HepG2 (cell line): ENCODE measurements around the gene TAF6. TPM values are rescaled to one million over a fixed set of nuclear protein-coding genes. Genes with fewer than 3 reads are reported as not detected.

Experiments used
- CCDC6 ChIP-seq: sonication (generic); formaldehyde crosslinking; IDR thresholded peaks from 2 replicates; pipeline ENCODE4 v1.8.1; 2022; ENCODE audit warnings: mild to moderate bottlenecking, missing genetic modification reagents, moderate library complexity
- DNMT1 ChIP-seq: sonication (generic); formaldehyde crosslinking; IDR thresholded peaks from 2 replicates; pipeline ENCODE4 v1.5.1; 2020; ENCODE audit warnings: mild to moderate bottlenecking, missing genetic modification reagents
- HNF4A ChIP-seq: sonication (generic); formaldehyde crosslinking; IDR thresholded peaks from 2 replicates; pipeline ENCODE4 v1.4.0; 2020; ENCODE audit warnings: missing genetic modification reagents
- JUND ChIP-seq: sonication (generic); formaldehyde crosslinking; IDR thresholded peaks from 2 replicates; pipeline ENCODE4 v1.8.0; 2022; ENCODE audit warnings: mild to moderate bottlenecking, missing genetic modification reagents
- LCORL ChIP-seq, 2 experiments: fragments of 450-650 bp in 1 of 2; sonication (generic) in 1 of 2; formaldehyde crosslinking in 1 of 2; IDR thresholded peaks; 2 replicates each; pipeline versions ENCODE4 v1.5.0 to v1.6.1; 2017 to 2020; ENCODE audit warnings: antibody characterized with exemption in 1 of 2, missing genetic modification reagents in 1 of 2
- MED13 ChIP-seq: sonication (generic); formaldehyde crosslinking; IDR thresholded peaks from 2 replicates; pipeline ENCODE4 v1.5.0; 2020; ENCODE audit warnings: missing genetic modification reagents
- PHB2 ChIP-seq: fragments of 450-650 bp; IDR thresholded peaks from 2 replicates; pipeline ENCODE4 v1.6.1; 2018; ENCODE audit not compliant: partially characterized antibody
- PHF20 ChIP-seq: sonication (generic); formaldehyde crosslinking; IDR thresholded peaks from 2 replicates; pipeline ENCODE4 v1.5.0; 2020; ENCODE audit warnings: mild to moderate bottlenecking, missing genetic modification reagents
- SRSF9 ChIP-seq: fragments of 200-400 bp; formaldehyde crosslinking; IDR thresholded peaks from 2 replicates; pipeline ENCODE4 v1.6.1; 2018; ENCODE audit warnings: borderline replicate concordance, mild to moderate bottlenecking, low read depth, low read length; ENCODE audit not compliant: insufficient read depth, poor library complexity, severe bottlenecking
- STAG1 ChIP-seq: sonication (generic); formaldehyde crosslinking; IDR thresholded peaks from 2 replicates; pipeline ENCODE4 v1.4.0; 2020; ENCODE audit warnings: missing genetic modification reagents
- TEAD2 ChIP-seq: sonication (generic); formaldehyde crosslinking; IDR thresholded peaks from 2 replicates; pipeline ENCODE4 v1.9.0; 2021; ENCODE audit warnings: missing genetic modification reagents
- TEAD3 ChIP-seq: optimal IDR thresholded peaks from 2 replicates; pipeline ENCODE3; 2016; ENCODE audit warnings: borderline replicate concordance
- ZBTB7A ChIP-seq: sonication (generic); formaldehyde crosslinking; IDR thresholded peaks from 2 replicates; pipeline ENCODE4 v1.8.0; 2022; ENCODE audit warnings: mild to moderate bottlenecking, missing genetic modification reagents
- ZFP41 ChIP-seq: sonication (generic); formaldehyde crosslinking; IDR thresholded peaks from 2 replicates; pipeline ENCODE4 v1.4.0; 2020; ENCODE audit warnings: mild to moderate bottlenecking, missing genetic modification reagents, borderline replicate concordance
- ZMYM3 ChIP-seq: sonication (generic); formaldehyde crosslinking; IDR thresholded peaks from 2 replicates; pipeline ENCODE4 v1.5.1; 2020; ENCODE audit warnings: mild to moderate bottlenecking, missing genetic modification reagents
- ZNF274 ChIP-seq: sonication (generic); formaldehyde crosslinking; IDR thresholded peaks from 2 replicates; pipeline ENCODE4 v1.5.1; 2020; ENCODE audit warnings: mild to moderate bottlenecking, missing genetic modification reagents
- ZNF496 ChIP-seq: sonication (generic); formaldehyde crosslinking; IDR thresholded peaks from 2 replicates; pipeline ENCODE4 v1.8.1; 2023; ENCODE audit warnings: mild to moderate bottlenecking, moderate library complexity, missing genetic modification reagents; ENCODE audit not compliant: insufficient replicate concordance
- ZNF557 ChIP-seq: sonication (generic); formaldehyde crosslinking; IDR thresholded peaks from 2 replicates; pipeline ENCODE4 v1.4.0; 2020; ENCODE audit warnings: missing genetic modification reagents
- ZNF780A ChIP-seq: sonication (generic); formaldehyde crosslinking; IDR thresholded peaks from 2 replicates; pipeline ENCODE4 v1.8.0; 2022; ENCODE audit warnings: mild to moderate bottlenecking, missing genetic modification reagents, moderate library complexity
- ZNF816 ChIP-seq: sonication (generic); formaldehyde crosslinking; IDR thresholded peaks from 2 replicates; pipeline ENCODE4 v1.8.0; 2022; ENCODE audit warnings: missing genetic modification reagents, mild to moderate bottlenecking, borderline replicate concordance
- ZNF83 ChIP-seq: sonication (generic); formaldehyde crosslinking; IDR thresholded peaks from 2 replicates; pipeline ENCODE4 v1.4.0; 2020; ENCODE audit warnings: missing genetic modification reagents, mild to moderate bottlenecking, borderline replicate concordance
- polyA plus RNA-seq, 8 experiments: library from polyadenylated mRNA; depleted of rRNA in 3 of 8; stranded (reverse) in 7 of 8; unstranded in 1 of 8; fragments of >200 nt; fragmentation: Illumina TruSeq in 4 of 8; extraction: Trizol in 4 of 8; gene quantifications; 2 replicates each; pipeline versions ENCODE4 v1.2.1 to v1.2.3, GENCODE V29; 2011 to 2016; ENCODE audit warnings: low read depth in 4 of 8, missing spikeins in 1 of 8, mixed read lengths in 1 of 8; ENCODE audit not compliant: insufficient read depth in 1 of 8
- total RNA-seq, 5 experiments: library from RNA; depleted of rRNA; stranded (reverse); fragments of >200 nt; fragmentation: Illumina TruSeq; extraction: Trizol; gene quantifications; 2 replicates each; pipeline ENCODE4 v1.2.3, GENCODE V29; 2016; ENCODE audit warnings: low read depth in 1 of 5
- TF ChIP-seq, protein P1 (sequence below): sonication (generic); formaldehyde crosslinking; IDR thresholded peaks from 2 replicates; pipeline ENCODE4 v1.5.0; 2020; ENCODE audit warnings: missing genetic modification reagents
- TF ChIP-seq, protein P2 (sequence below): IDR thresholded peaks from 2 replicates; pipeline ENCODE4 v1.6.1; 2012; ENCODE audit warnings: low read depth, low read length, improper control_type of control experiment
- TF ChIP-seq, protein P3 (sequence below): sonication (generic); formaldehyde crosslinking; IDR thresholded peaks from 2 replicates; pipeline ENCODE4 v1.5.1; 2020; ENCODE audit warnings: missing genetic modification reagents, mild to moderate bottlenecking, borderline replicate concordance
- TF ChIP-seq, protein P4 (sequence below): sonication (generic); formaldehyde crosslinking; IDR thresholded peaks from 2 replicates; pipeline ENCODE4 v1.4.0; 2020; ENCODE audit warnings: missing genetic modification reagents

TAF6 gene
- total and polyA plus RNA-seq, 2 of the 13 experiments (the other 11 are each of a cell fraction or from before 2014, with no cell fraction given): 12.9 to 18.8 TPM

DNA sequence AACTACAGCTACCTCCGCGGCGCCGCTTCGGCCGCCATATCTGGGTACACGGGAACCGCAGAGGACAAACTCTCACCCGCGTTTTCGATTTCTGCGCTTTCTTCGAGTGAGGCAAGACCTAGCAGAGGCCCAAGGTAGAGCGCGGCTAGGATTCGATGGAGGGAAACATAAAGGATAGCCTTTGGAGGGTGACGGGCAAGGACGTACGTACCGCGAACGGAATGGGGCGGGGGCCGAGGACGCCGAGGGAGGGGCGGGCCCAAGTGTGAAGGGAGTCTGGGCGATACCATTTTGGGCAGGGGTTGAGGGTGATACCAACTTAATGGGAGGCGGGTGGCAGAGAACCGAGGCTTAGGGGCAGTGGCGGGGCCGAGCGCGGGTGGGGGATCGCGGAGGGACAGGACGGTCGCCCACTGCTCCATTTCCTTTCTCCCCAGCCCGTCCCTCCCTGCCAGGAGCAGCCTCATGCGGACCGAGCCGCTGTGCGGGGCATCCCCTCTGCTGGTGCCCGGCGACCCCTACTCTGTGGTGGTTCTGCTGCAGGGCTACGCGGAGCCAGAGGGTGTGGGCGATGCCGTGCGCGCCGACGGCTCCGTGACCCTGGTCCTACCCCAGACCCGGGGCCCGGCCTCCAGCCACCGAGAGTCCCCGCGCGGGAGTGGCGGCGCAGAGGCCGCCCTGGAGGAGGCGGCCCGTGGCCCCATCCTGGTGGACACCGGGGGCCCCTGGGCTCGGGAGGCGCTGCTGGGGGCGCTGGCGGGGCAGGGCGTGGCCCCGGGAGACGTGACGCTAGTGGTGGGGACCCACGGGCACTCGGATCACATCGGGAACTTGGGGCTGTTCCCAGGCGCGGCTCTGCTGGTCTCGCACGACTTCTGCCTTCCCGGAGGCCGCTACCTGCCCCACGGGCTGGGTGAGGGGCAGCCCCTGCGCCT lies 8.0 kb upstream of the TAF6 start, which contains the start of gene MBLAC1 (continued):
- TF ChIP-seq, protein P1, sequence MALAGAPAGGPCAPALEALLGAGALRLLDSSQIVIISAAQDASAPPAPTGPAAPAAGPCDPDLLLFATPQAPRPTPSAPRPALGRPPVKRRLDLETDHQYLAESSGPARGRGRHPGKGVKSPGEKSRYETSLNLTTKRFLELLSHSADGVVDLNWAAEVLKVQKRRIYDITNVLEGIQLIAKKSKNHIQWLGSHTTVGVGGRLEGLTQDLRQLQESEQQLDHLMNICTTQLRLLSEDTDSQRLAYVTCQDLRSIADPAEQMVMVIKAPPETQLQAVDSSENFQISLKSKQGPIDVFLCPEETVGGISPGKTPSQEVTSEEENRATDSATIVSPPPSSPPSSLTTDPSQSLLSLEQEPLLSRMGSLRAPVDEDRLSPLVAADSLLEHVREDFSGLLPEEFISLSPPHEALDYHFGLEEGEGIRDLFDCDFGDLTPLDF: peak; percentile 52; the same call in 1 of the 2 replicates
- no peak for TF ChIP-seq ZMYM3 (CRISPR knock-in tag)
- TF ChIP-seq, protein P2, sequence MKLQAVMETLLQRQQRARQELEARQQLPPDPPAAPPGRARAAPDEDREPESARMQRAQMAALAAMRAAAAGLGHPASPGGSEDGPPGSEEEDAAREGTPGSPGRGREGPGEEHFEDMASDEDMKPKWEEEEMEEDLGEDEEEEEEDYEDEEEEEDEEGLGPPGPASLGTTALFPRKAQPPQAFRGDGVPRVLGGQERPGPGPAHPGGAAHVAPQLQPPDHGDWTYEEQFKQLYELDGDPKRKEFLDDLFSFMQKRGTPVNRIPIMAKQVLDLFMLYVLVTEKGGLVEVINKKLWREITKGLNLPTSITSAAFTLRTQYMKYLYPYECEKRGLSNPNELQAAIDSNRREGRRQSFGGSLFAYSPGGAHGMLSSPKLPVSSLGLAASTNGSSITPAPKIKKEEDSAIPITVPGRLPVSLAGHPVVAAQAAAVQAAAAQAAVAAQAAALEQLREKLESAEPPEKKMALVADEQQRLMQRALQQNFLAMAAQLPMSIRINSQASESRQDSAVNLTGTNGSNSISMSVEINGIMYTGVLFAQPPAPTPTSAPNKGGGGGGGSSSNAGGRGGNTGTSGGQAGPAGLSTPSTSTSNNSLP: no peak
- TF ChIP-seq, protein P3, sequence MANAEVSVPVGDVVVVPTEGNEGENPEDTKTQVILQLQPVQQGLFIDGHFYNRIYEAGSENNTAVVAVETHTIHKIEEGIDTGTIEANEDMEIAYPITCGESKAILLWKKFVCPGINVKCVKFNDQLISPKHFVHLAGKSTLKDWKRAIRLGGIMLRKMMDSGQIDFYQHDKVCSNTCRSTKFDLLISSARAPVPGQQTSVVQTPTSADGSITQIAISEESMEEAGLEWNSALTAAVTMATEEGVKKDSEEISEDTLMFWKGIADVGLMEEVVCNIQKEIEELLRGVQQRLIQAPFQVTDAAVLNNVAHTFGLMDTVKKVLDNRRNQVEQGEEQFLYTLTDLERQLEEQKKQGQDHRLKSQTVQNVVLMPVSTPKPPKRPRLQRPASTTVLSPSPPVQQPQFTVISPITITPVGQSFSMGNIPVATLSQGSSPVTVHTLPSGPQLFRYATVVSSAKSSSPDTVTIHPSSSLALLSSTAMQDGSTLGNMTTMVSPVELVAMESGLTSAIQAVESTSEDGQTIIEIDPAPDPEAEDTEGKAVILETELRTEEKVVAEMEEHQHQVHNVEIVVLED (CRISPR knock-in tag): peak; percentile 86
- no peak for TF ChIP-seq CCDC6
- TF ChIP-seq PHB2: no peak
- TF ChIP-seq ZNF274 (CRISPR knock-in tag): no peak
- TF ChIP-seq ZNF816: peak; percentile 97; the same call in 1 of the 2 replicates
- no peak for TF ChIP-seq ZNF496 (CRISPR knock-in tag)
- TF ChIP-seq TEAD3 (CRISPR knock-in tag): peak; percentile 29
- 0 out of 2 replicates have a peak, but pooled peaks have one; percentile 31 for TF ChIP-seq ZNF780A (CRISPR knock-in tag)
- TF ChIP-seq DNMT1: peak; percentile 76; the same call in 1 of the 2 replicates
- TF ChIP-seq ZNF557 (CRISPR knock-in tag): peak; percentile 31
- TF ChIP-seq HNF4A (CRISPR knock-in tag): no peak
- no peak for TF ChIP-seq ZBTB7A (CRISPR knock-in tag)
- no peak; the same call in 1 of the 2 replicates for TF ChIP-seq MED13
- TF ChIP-seq ZNF83: 0 out of 2 replicates have a peak, but pooled peaks have one; percentile 6
- no peak; the same call in 1 of the 2 replicates for TF ChIP-seq ZFP41 (CRISPR knock-in tag)
- no peak for TF ChIP-seq STAG1 (CRISPR knock-in tag)
- TF ChIP-seq PHF20 (CRISPR knock-in tag): peak; percentile 69; the same call in 1 of the 2 replicates
- TF ChIP-seq, protein P4, sequence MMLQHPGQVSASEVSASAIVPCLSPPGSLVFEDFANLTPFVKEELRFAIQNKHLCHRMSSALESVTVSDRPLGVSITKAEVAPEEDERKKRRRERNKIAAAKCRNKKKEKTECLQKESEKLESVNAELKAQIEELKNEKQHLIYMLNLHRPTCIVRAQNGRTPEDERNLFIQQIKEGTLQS (CRISPR knock-in tag): no peak
- TF ChIP-seq JUND (CRISPR knock-in tag): no peak
- no peak for TF ChIP-seq LCORL (IDR thresholded peaks at IDR 0.05)
- peak; percentile 57; the same call in 1 of the 2 replicates for TF ChIP-seq LCORL (CRISPR knock-in tag; IDR thresholded peaks at IDR 0.05)
- TF ChIP-seq SRSF9: no peak
- 0 out of 2 replicates have a peak, but pooled peaks have one; percentile 9 for TF ChIP-seq TEAD2 (CRISPR knock-in tag)
